Skeletal muscle satellite cell (primary cell): ENCODE results near the gene GDF2.

Experiments
- H3K27me3 ChIP-seq: 2 replicates; pipeline ENCODE4 v1.7.0; 2013; ENCODE audit warnings: low read length; ENCODE audit not compliant: control insufficient read depth, insufficient read depth
- H3K36me3 ChIP-seq: 2 replicates; pipeline ENCODE4 v1.7.0; 2013; ENCODE audit warnings: mild to moderate bottlenecking, control low read depth, low read length; ENCODE audit not compliant: insufficient read depth
- H3K4me1 ChIP-seq: 2 replicates; pipeline ENCODE4 v1.7.0; 2013; ENCODE audit warnings: low read length; ENCODE audit not compliant: control insufficient read depth, insufficient read depth
- H3K4me2 ChIP-seq: 2 replicates; pipeline ENCODE4 v1.7.0; 2013; ENCODE audit warnings: mild to moderate bottlenecking, low read length
- H3K4me3 ChIP-seq: 2 replicates; pipeline ENCODE4 v1.7.0; 2013; ENCODE audit warnings: low read length
- H3K9ac ChIP-seq: 2 replicates; pipeline ENCODE4 v1.7.0; 2013; ENCODE audit warnings: mild to moderate bottlenecking, low read depth, low read length, moderate library complexity
- H3K9me3 ChIP-seq: replicated peaks from 2 replicates; pipeline ENCODE4 v1.7.0; 2013; ENCODE audit warnings: mild to moderate bottlenecking, control low read depth, low read length

GDF2 gene

DNA sequence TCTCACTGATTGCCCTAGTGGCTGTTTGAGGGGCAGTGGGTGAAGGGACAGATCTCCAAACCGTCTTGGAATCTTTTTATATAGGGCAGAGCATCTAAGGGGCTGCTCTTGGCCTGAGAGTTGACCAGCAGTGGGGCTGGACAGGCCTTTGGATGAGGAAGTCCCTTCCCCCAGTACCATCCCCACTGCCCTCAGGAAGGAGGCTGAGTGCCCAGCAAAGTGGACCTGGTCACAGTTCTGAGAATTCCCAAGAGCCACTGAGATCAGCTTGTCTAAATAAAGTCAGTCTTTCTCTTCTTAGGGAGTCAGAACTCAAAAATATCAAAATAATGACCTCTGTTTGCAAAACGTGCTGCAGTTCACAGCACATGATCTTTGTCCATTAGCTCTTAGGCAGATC, 16.7 kb upstream of the GDF2 start:
- peaks cover 61% of the 10 kb centered on the region for H3K27me3 ChIP-seq

DNA sequence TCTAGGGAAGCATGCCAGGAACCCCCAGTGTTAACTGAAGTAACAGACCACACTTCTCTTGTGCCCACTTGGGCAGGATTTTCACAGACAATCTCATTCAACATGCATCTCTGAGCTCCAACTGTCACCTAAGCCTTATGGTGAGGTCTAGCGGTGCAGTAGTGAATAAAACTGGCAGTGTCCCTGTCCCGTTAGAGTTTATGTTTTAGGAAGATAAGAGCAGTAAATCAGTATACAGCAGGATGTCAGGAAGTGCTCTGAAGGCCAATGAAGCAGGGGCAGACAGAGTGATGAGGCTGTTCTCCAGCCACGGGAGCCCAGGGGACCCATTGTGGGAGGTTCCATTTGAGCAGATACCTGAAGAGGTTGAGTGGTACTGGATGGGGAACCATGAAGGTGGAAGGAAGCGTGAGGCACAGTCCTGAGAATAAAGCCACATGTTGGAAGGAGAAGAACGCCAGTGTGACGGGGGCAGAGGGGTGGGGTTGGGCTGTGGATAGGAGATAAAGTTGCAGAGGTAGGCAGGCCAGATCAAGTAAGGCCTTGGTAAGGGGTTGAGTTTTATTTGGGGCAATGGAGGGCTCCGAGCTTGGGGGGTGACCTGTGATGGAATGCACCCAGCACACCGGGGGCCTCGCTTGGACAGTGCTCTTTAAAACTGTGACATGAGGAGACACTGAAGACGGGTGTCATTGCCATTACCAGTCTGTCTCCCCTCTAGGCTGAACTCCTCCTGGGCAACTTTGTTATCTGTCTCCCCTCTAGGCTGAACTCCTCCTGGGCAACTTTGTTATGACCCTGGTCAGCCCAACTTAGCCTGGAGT, 15.7 kb upstream of the GDF2 start:
- H3K9me3 ChIP-seq, result no peaks in the 10 kb centered on the region
- peaks cover 56% of the 10 kb centered on the region for H3K27me3 ChIP-seq

More for the DNA sequence above, 16.7 kb upstream of the GDF2 start:
- no peak overlapping the region for H3K4me2 ChIP-seq
- H3K4me3 ChIP-seq, result no peak overlapping the region
- no peaks in the 10 kb centered on the region for H3K36me3 ChIP-seq
- H3K9ac ChIP-seq, result no peak overlapping the region
- no peaks in the 10 kb centered on the region for H3K4me1 ChIP-seq
- H3K9me3 ChIP-seq, result no peaks in the 10 kb centered on the region

DNA sequence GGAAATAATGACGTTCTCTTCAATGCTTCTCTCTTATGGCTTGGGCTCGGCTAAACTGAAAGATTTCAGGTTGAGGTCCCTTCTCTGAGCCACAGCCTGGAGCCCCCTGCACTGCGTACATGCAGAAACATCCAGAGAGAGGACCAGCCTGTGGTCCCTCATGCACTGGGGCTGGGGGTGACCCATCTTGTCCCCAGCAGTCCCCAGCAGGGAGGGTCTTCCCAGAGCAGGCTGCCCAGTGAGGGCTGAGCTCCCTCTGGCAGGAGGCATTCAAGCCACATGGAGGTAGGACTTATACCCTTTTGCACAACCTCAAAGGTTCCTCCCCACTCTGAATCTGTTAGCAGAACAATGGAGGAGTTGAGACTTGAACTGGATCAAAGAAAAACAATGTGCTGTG, 14.9 kb upstream of the GDF2 start:
- Histone ChIP-seq H3K4me2 (no peak overlapping the region), H3K9ac (no peak overlapping the region), H3K9me3 (no peaks in the 10 kb centered on the region), H3K4me3 (no peak overlapping the region), H3K27me3 (peaks cover 49% of the 10 kb centered on the region), H3K36me3 (no peaks in the 10 kb centered on the region), H3K4me1 (no peaks in the 10 kb centered on the region)

More for the DNA sequence above, 15.7 kb upstream of the GDF2 start:
- no peak overlapping the region for H3K4me3 ChIP-seq
- H3K9ac ChIP-seq, result no peak overlapping the region
- H3K4me2 ChIP-seq, result no peak overlapping the region
- no peaks in the 10 kb centered on the region for H3K4me1 ChIP-seq
- H3K36me3 ChIP-seq, result no peaks in the 10 kb centered on the region

DNA sequence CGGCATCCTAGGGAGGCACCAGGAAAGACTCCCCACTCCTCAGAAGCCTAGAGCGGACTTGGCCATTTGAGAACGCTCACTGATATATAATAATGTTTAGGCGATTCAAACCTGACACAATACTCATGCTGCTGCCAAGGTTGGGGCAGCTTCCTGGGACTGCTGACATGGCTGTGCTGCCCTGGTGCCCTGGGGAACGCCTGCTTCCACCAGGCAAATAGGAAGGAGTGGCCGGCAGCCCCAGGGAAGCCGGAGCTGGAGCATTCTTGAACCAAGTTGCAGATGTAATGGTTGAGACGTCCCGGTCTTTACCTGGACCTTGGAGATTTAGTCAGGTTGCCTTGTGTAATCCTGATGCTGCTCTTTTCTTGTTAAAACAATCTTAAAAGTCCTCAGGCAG, 13.5 kb upstream of the GDF2 start:
- no peaks in the 10 kb centered on the region for H3K36me3 ChIP-seq
- no peaks in the 10 kb centered on the region for H3K4me1 ChIP-seq
- no peak overlapping the region for H3K4me2 ChIP-seq
- no peak overlapping the region for H3K9ac ChIP-seq
- peaks cover 35% of the 10 kb centered on the region for H3K27me3 ChIP-seq
- no peaks in the 10 kb centered on the region for H3K9me3 ChIP-seq
- H3K4me3 ChIP-seq, result no peak overlapping the region

DNA sequence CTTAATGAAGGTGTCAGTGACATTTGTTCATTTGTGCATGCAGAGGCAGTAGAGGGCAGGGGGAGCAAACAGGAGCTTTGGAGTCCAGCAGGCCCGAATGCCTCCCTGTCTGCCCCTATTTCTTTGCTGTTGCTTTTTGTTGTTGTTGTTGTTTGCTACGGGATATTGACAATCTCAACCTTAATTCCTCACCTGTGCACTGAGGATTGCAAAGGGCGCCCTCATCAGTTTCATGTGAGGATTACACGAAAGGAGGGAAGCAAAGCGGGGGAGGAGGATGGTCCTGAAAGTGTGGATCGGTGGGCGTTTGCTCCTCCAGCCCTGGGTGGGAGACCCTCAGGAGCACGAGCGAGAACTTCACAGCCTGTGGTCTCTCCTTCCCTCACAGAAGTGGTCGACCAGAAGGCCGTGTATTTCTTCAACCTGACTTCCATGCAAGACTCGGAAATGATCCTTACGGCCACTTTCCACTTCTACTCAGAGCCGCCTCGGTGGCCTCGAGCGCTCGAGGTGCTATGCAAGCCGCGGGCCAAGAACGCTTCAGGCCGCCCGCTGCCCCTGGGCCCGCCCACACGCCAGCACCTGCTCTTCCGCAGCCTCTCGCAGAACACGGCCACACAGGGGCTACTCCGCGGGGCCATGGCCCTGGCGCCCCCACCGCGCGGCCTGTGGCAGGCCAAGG, 12.7 kb upstream of the GDF2 start:
- Histone ChIP-seq H3K27me3 (peaks cover 37% of the 10 kb centered on the region), H3K9me3 (no peaks in the 10 kb centered on the region), H3K4me3 (no peak overlapping the region), H3K36me3 (no peaks in the 10 kb centered on the region), H3K4me2 (no peak overlapping the region), H3K9ac (no peak overlapping the region), H3K4me1 (no peaks in the 10 kb centered on the region)

DNA sequence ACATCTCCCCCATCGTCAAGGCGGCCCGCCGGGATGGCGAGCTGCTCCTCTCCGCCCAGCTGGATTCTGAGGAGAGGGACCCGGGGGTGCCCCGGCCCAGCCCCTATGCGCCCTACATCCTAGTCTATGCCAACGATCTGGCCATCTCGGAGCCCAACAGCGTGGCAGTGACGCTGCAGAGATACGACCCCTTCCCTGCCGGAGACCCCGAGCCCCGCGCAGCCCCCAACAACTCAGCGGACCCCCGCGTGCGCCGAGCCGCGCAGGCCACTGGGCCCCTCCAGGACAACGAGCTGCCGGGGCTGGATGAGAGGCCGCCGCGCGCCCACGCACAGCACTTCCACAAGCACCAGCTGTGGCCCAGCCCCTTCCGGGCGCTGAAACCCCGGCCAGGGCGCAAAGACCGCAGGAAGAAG, 12.2 kb upstream of the GDF2 start:
- Histone ChIP-seq H3K4me1 (no peaks in the 10 kb centered on the region), H3K4me2 (no peak overlapping the region), H3K9me3 (no peaks in the 10 kb centered on the region), H3K9ac (no peak overlapping the region), H3K36me3 (no peaks in the 10 kb centered on the region), H3K27me3 (peaks cover 33% of the 10 kb centered on the region), H3K4me3 (no peak overlapping the region)

DNA sequence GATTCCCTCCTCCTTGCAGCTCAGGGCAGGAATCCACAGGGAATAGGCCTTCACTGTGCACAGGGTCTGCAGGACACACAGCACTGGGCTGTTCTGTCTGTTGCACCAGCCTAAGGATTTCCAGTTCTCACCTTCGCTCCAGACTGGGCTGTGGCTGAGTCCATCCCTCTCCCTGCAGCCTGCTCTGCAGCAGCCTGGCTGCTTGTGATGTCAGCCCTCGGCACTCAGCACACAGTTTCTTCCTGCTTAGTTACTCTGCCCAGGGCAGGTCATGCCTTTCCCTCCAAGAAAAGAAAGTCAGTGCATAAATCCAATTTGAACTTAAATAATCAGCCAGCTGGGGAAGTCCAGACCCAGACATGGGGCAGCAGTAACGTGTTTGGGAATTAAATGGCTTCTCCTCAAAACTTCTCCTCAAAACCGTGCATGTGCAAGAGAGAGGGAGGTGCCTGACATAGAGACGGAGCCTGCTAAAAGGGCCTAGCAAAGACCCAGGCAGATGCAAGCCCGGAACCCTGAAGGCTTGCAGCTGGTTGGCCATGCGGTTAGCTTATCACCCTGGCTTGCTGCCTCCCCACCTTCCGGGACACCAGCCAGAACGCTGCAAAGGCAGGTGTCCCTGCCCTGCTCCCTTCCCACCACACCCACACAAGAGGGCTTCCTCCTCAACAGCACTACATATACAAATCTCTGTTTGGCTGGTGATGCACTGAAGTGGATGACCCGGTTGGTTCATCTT, 10.9 kb upstream of the GDF2 start:
- Histone ChIP-seq H3K4me1 (no peaks in the 10 kb centered on the region), H3K4me2 (no peak overlapping the region), H3K27me3 (peaks cover 27% of the 10 kb centered on the region), H3K9me3 (no peaks in the 10 kb centered on the region), H3K4me3 (no peak overlapping the region), H3K9ac (no peak overlapping the region), H3K36me3 (no peaks in the 10 kb centered on the region)

DNA sequence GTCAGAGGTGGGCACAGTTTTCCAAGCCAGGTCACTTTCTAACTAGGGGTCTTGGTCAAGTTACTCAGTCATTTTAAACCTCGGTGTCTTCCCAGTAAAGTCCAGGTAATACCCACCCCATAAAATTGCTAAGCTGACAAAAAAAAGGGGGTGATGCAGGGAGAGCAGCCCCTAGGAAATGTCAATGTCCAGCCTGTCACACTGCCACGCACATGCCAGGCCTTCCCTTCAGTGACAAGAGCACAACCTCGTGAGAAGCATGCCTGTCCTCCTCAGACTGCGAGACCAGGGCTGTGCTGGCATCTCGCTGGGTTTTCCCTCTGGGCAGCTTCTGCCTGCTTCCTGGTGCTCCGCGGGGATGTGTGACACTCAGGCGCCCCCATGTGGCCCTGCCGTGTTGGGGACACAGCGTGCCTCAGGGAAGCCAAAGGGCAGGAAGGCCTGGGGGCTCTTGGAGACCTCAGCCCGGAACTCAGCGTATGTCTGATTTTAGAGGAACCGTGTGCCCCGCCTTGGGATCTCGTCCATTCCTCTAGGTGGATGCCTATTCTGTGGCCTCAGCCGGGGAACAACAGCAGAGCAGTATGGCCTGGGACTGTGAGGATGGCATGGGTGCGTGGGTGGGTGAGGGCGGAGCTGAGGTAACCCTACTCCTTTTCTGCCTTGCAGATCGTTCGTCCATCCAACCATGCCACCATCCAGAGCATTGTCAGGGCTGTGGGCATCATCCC, 10.2 kb upstream of the GDF2 start:
- Histone ChIP-seq H3K9ac (no peak overlapping the region), H3K4me1 (no peaks in the 10 kb centered on the region), H3K4me2 (no peak overlapping the region), H3K27me3 (peaks cover 31% of the 10 kb centered on the region), H3K9me3 (no peaks in the 10 kb centered on the region), H3K4me3 (no peak overlapping the region), H3K36me3 (no peaks in the 10 kb centered on the region)

DNA sequence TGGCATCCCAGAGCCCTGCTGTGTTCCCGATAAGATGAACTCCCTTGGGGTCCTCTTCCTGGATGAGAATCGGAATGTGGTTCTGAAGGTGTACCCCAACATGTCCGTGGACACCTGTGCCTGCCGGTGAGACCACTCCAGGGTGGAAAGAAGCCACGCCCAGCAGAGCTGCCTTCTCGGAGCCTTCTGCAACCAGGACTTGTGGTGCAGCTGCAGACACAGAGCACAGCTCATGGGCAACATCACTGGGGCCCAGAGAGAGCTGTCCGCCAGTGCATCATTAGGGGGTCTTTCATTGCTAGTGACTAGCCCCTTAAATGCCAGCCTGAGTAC, 9.6 kb upstream of the GDF2 start:
- Histone ChIP-seq H3K4me2 (no peak overlapping the region), H3K4me1 (no peaks in the 10 kb centered on the region), H3K27me3 (peaks cover 32% of the 10 kb centered on the region), H3K9ac (no peak overlapping the region), H3K36me3 (no peaks in the 10 kb centered on the region), H3K9me3 (no peaks in the 10 kb centered on the region), H3K4me3 (no peak overlapping the region)

DNA sequence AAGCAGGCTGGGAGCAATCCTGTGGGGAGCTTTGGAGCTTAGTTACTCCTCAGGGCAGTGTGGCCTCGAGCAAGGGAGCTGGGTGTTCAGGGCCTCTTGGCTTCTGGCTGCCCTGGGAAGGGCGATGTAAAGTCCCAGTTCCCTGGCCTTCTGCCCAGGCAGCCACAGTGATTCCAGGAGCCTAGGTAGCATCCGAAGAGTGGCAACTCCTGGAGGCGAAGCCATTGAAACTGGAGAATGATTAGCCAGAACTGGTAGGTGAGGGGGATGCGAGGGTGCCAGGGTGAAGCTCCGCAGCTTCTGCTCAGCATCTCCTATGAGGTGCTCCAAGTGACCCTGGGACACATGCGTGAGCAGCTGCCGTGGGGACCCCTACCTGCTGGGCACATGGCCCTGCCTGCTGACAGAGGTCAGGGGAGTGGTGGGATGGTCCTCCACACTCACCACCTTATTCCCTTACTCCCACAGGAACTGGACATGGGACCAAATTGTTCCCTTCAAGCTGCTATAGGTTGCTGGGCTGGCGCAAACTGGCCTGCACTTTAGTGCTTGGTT, 7.8 kb upstream of the GDF2 start:
- no peak overlapping the region for H3K4me3 ChIP-seq
- no peaks in the 10 kb centered on the region for H3K9me3 ChIP-seq
- H3K4me2 ChIP-seq, result no peak overlapping the region
- H3K36me3 ChIP-seq, result no peaks in the 10 kb centered on the region
- no peaks in the 10 kb centered on the region for H3K4me1 ChIP-seq
- peaks cover 24% of the 10 kb centered on the region for H3K27me3 ChIP-seq
- no peak overlapping the region for H3K9ac ChIP-seq

DNA sequence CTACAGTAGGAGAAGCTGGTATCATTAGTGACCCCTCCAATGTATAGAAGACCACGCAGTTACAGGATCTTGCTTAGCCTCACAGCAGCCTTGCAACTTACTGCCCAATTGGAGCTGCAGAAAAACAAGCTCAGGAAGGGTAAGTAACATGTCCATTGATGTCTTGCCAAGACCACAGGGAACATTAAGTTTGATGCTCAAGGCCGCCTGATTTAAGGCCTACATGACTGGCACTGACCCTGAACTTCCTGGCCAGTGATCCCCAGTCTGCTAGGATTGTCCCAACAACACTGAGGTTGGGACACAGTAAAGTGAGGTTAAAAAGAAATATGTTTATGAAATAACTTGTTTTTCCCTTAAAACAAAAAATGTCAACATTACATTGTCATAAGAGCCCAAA, 6.8 kb upstream of the GDF2 start:
- H3K36me3 ChIP-seq, result no peaks in the 10 kb centered on the region
- peaks cover 32% of the 10 kb centered on the region for H3K27me3 ChIP-seq
- H3K4me2 ChIP-seq, result no peak overlapping the region
- H3K4me3 ChIP-seq, result no peak overlapping the region
- H3K9ac ChIP-seq, result no peak overlapping the region
- H3K4me1 ChIP-seq, result no peaks in the 10 kb centered on the region
- no peaks in the 10 kb centered on the region for H3K9me3 ChIP-seq
